AG09309 (cell line): ENCODE data around the gene DNAH17.

ENCODE experiments used
- DNase-seq: peaks from one replicate; pipeline ENCODE4 v3.0.0-alpha.2; 2010; ENCODE audit warnings: low read depth
- H3K4me3 ChIP-seq: 2 replicates; pipeline ENCODE4 v1.5.1; 2011; ENCODE audit warnings: mild to moderate bottlenecking, low read depth, low read length, moderate library complexity; ENCODE audit not compliant: control insufficient read depth
- CTCF ChIP-seq: IDR thresholded peaks from 2 replicates; pipeline ENCODE4 v1.5.1; 2011; ENCODE audit warnings: mild to moderate bottlenecking, low read depth, low read length, inconsistent platforms; ENCODE audit not compliant: insufficient read depth, control insufficient read depth; ENCODE audit errors: missing control alignments

DNAH17 gene

GRCh38 chr17:78613416-78613815, 36.2 kb upstream of the DNAH17 start:
- DNase-seq: no peak
- no peak for TF ChIP-seq CTCF
- H3K4me3 ChIP-seq: no peak overlapping the region

- no peak for TF ChIP-seq CTCF
- no peak for DNase-seq
- no peak overlapping the region for H3K4me3 ChIP-seq
Measured at GRCh38 chr17:78611607-78612006, 34.4 kb upstream of the DNAH17 start.

GRCh38 chr17:78610951-78611511, 33.8 kb upstream of the DNAH17 start:
- TF ChIP-seq CTCF: no peak
- H3K4me3 ChIP-seq: no peak overlapping the region

GRCh38 chr17:78609191-78609641, 32.0 kb upstream of the DNAH17 start:
- no peak overlapping the region for H3K4me3 ChIP-seq
- DNase-seq: no peak
- TF ChIP-seq CTCF: no peak

More at GRCh38 chr17:78610951-78611511, 33.8 kb upstream of the DNAH17 start:
- no peak for DNase-seq

GRCh38 chr17:78608804-78609186, 31.6 kb upstream of the DNAH17 start:
- no peak overlapping the region for H3K4me3 ChIP-seq
- no peak for DNase-seq
- no peak for TF ChIP-seq CTCF

- TF ChIP-seq CTCF: no peak
- DNase-seq: no peak
- H3K4me3 ChIP-seq: no peak overlapping the region
Measured at GRCh38 chr17:78608122-78608803, 31.1 kb upstream of the DNAH17 start.
